Measurements from ENCODE around the gene OR12D1.
"Not testable (repeated sequence)": the region's sequence is repeated elsewhere in the genome, so short reads cannot be mapped to it uniquely, and the experiment has no call there.

DNA sequence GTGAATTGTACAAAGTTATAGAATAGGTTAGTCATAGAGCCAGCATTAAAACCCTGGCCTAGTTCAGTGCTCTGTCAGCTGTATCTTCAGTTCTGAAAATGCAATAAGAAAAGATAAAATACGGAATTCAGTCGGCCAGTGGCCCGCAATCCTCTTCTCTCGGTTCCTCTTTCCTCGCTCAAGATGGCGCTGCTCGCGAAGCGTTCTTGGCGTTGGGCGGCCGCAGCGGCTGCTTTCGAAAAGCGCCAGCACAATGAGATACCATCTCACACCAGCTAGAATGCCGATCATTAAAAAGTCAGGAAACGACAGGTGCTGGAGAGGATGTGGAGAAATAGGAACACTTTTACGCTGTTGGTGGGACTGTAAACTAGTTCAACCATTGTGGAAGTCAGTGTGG is 22.0 kb downstream of the OR12D1 start:
- TF ChIP-seq, protein P1, sequence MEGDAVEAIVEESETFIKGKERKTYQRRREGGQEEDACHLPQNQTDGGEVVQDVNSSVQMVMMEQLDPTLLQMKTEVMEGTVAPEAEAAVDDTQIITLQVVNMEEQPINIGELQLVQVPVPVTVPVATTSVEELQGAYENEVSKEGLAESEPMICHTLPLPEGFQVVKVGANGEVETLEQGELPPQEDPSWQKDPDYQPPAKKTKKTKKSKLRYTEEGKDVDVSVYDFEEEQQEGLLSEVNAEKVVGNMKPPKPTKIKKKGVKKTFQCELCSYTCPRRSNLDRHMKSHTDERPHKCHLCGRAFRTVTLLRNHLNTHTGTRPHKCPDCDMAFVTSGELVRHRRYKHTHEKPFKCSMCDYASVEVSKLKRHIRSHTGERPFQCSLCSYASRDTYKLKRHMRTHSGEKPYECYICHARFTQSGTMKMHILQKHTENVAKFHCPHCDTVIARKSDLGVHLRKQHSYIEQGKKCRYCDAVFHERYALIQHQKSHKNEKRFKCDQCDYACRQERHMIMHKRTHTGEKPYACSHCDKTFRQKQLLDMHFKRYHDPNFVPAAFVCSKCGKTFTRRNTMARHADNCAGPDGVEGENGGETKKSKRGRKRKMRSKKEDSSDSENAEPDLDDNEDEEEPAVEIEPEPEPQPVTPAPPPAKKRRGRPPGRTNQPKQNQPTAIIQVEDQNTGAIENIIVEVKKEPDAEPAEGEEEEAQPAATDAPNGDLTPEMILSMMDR (IDR thresholded peaks at IDR 0.05): not testable (repeated sequence)
- not testable (repeated sequence) for TF ChIP-seq POLR2A (IDR thresholded peaks at IDR 0.05)

Data from testis (tissue), 2 donors.